Neural progenitor cell (in vitro differentiated cells): ENCODE measurements around the gene FITM2. TPM values are rescaled to one million over a fixed set of nuclear protein-coding genes. Genes with fewer than 3 reads are reported as not detected.

ENCODE experiments used
- DNase-seq: peaks from one replicate; pipeline ENCODE4 v3.0.0-alpha.2; 2016; ENCODE audit warnings: low spot score
- H2AFZ ChIP-seq: fragments of 200-600 bp; sonication (generic); replicated peaks from 2 replicates; pipeline ENCODE4 v1.6.1; 2016; ENCODE audit warnings: antibody characterized with exemption
- H3F3A ChIP-seq: fragments of 200-600 bp; sonication (generic); 2 replicates; pipeline ENCODE4 v1.6.1; 2016; ENCODE audit warnings: antibody characterized with exemption, low read depth
- H3K27ac ChIP-seq: fragments of 200-600 bp; sonication (generic); 2 replicates; pipeline ENCODE4 v1.5.1; 2016; ENCODE audit warnings: mild to moderate bottlenecking
- H3K27me3 ChIP-seq: fragments of 200-600 bp; sonication (generic); 2 replicates; pipeline ENCODE4 v1.6.1; 2016; ENCODE audit warnings: mild to moderate bottlenecking, moderate library complexity
- H3K36me3 ChIP-seq: fragments of 200-600 bp; sonication (generic); 2 replicates; pipeline ENCODE4 v1.5.1; 2016
- H3K4me1 ChIP-seq: fragments of 200-600 bp; sonication (generic); 2 replicates; pipeline ENCODE4 v1.6.1; 2016; ENCODE audit warnings: mixed run types
- H3K4me2 ChIP-seq: fragments of 200-600 bp; sonication (generic); 2 replicates; pipeline ENCODE4 v1.6.1; 2016
- H3K4me3 ChIP-seq: fragments of 200-600 bp; sonication (generic); 2 replicates; pipeline ENCODE4 v1.5.1; 2016
- H3K79me2 ChIP-seq: fragments of 200-600 bp; sonication (generic); 2 replicates; pipeline ENCODE4 v1.6.1; 2016; ENCODE audit warnings: low read depth
- H3K9ac ChIP-seq: fragments of 200-600 bp; sonication (generic); 2 replicates; pipeline ENCODE4 v1.6.1; 2016
- H3K9me3 ChIP-seq: fragments of 200-600 bp; sonication (generic); 2 replicates; pipeline ENCODE4 v1.5.1; 2016; ENCODE audit warnings: low read depth
- H4K20me1 ChIP-seq: fragments of 200-600 bp; sonication (generic); 2 replicates; pipeline ENCODE4 v1.6.1; 2016; ENCODE audit warnings: low read depth
- H3K27ac Mint-ChIP-seq: 3 replicates; pipeline ENCODE4 v1.8.0; 2021; ENCODE audit warnings: mixed read lengths
- H3K27me3 Mint-ChIP-seq: 2 replicates; pipeline ENCODE4 v1.8.0; 2022; ENCODE audit warnings: low read depth, mild to moderate bottlenecking, inconsistent platforms, moderate library complexity, mixed read lengths; ENCODE audit not compliant: insufficient read depth
- H3K36me3 Mint-ChIP-seq: 3 replicates; pipeline ENCODE4 v1.8.0; 2021; ENCODE audit warnings: mixed read lengths
- H3K4me1 Mint-ChIP-seq: 3 replicates; pipeline ENCODE4 v1.8.0; 2021; ENCODE audit warnings: mixed read lengths
- H3K4me3 Mint-ChIP-seq: 3 replicates; pipeline ENCODE4 v1.8.0; 2021; ENCODE audit warnings: mild to moderate bottlenecking, moderate library complexity, mixed read lengths
- H3K9me3 Mint-ChIP-seq: 3 replicates; pipeline ENCODE4 v1.8.0; 2020; ENCODE audit warnings: mixed read lengths
- CTCF ChIP-seq: fragments of 200-600 bp; sonication (generic); IDR thresholded peaks from 2 replicates; pipeline ENCODE4 v1.5.1; 2017; ENCODE audit warnings: antibody characterized with exemption, mild to moderate bottlenecking
- EZH2 ChIP-seq: fragments of 200-600 bp; sonication (generic); IDR thresholded peaks from 2 replicates; pipeline ENCODE4 v1.6.1; 2017; ENCODE audit warnings: antibody characterized with exemption, mild to moderate bottlenecking, moderate library complexity
- EZH2phosphoT487 ChIP-seq: fragments of 200-600 bp; sonication (generic); IDR thresholded peaks from 2 replicates; pipeline ENCODE4 v1.6.1; 2017; ENCODE audit warnings: antibody characterized with exemption
- total RNA-seq: library from RNA; depleted of rRNA; stranded (reverse); fragments of >200 nt; gene quantifications from 2 replicates; pipeline ENCODE4 v1.2.3, GENCODE V29; 2015; ENCODE audit warnings: low replicate concordance

The FITM2 gene
- total RNA-seq, 1 donor from 2014 or later, result 1.4 TPM

- no peaks in the 10 kb centered on the region for H3K79me2 ChIP-seq
- TF ChIP-seq EZH2, result no peak
- no peak for TF ChIP-seq CTCF
- TF ChIP-seq EZH2phosphoT487, result no peak
- H3K27me3 ChIP-seq, result no peaks in the 10 kb centered on the region
- peaks cover 3% of the 10 kb centered on the region for H3K9me3 Mint-ChIP-seq
- no peak overlapping the region for H3K4me2 ChIP-seq
- no peaks in the 10 kb centered on the region for H3K9me3 ChIP-seq
- H3K36me3 Mint-ChIP-seq, result peaks cover 2% of the 10 kb centered on the region
- peaks cover 5% of the 10 kb centered on the region for H3K27me3 Mint-ChIP-seq
- no peak overlapping the region for H3K4me3 ChIP-seq
- H3K4me1 ChIP-seq, result no peaks in the 10 kb centered on the region
- H3K27ac ChIP-seq, result no peak overlapping the region
- no peaks in the 10 kb centered on the region for H3F3A ChIP-seq
- H3K9ac ChIP-seq, result no peak overlapping the region
- H3K4me1 Mint-ChIP-seq, result peaks cover 3% of the 10 kb centered on the region
- H3K27ac Mint-ChIP-seq, result no peak overlapping the region
- H4K20me1 ChIP-seq, result no peaks in the 10 kb centered on the region
- no peak overlapping the region for H3K4me3 Mint-ChIP-seq
- H2AFZ ChIP-seq, result no peak overlapping the region
- no peak for DNase-seq
- H3K36me3 ChIP-seq, result no peaks in the 10 kb centered on the region
These were observed 19.2 kb downstream of the FITM2 start for GRCh38 chr20:44291754-44292153.

GRCh38 chr20:44288252-44288651 is 22.8 kb downstream of the FITM2 start:
- Histone ChIP-seq H4K20me1 (no peaks in the 10 kb centered on the region), H3K4me2 (no peak overlapping the region), H3K27ac (no peak overlapping the region), H3K27me3 (no peaks in the 10 kb centered on the region), H3F3A (no peaks in the 10 kb centered on the region), H3K9ac (no peak overlapping the region), H3K9me3 (no peaks in the 10 kb centered on the region), H3K79me2 (no peaks in the 10 kb centered on the region), H3K4me3 (no peak overlapping the region), H2AFZ (no peak overlapping the region), H3K36me3 (no peaks in the 10 kb centered on the region), H3K4me1 (no peaks in the 10 kb centered on the region)
- Mint-ChIP-seq H3K4me3 (no peak overlapping the region), H3K27ac (no peak overlapping the region), H3K4me1 (no peaks in the 10 kb centered on the region), H3K36me3 (peaks cover 2% of the 10 kb centered on the region), H3K27me3 (peaks cover 3% of the 10 kb centered on the region), H3K9me3 (peaks cover 3% of the 10 kb centered on the region)
- DNase-seq, result no peak
- TF ChIP-seq EZH2phosphoT487 (no peak), EZH2 (no peak), CTCF (no peak)

DNA sequence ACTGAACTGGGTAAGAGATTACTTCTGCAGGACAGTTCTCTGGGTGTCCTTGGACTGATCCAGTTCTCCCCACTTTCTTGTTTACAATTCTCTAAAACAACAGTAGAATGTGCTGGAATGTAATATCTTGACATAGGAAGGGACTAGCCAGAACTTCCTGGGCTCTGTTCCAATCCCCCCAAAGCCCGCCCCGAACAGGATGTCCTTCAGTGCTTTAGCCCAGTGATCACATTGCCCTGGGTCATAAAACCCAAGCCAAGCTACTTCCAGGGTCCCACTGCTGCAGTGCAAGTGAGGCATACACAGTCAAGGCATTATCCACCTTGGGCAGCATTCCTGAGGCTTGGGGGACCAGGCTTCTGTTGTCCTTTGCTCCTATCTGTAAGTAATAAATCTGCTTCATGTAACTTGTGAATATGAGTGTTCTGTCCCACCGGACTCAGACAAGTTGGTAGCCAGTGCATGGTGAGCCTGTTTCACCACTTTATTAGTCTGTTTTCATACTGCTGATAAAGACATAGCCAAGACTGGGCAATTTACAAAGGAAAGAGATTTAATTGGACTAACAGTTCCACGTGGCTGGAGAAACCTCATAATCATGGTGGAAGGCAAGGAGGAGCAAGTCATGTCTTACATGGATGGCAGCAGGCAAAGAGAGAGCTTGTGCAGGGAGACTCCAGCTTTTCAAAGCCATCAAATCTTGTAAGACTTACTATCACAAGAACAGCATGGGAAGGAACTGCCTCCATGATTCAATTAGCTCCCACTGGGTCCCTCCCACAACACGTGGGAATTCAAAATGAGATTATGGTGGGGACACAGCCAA is 23.5 kb downstream of the FITM2 start:
- no peaks in the 10 kb centered on the region for H3K4me1 Mint-ChIP-seq
- no peak overlapping the region for H3K4me2 ChIP-seq
- no peaks in the 10 kb centered on the region for H3K36me3 ChIP-seq
- no peaks in the 10 kb centered on the region for H3K27me3 ChIP-seq
- no peak overlapping the region for H3K27ac Mint-ChIP-seq
- no peak overlapping the region for H3K4me3 Mint-ChIP-seq
- H3K36me3 Mint-ChIP-seq, result peaks cover 2% of the 10 kb centered on the region
- no peak overlapping the region for H3K27ac ChIP-seq
- H3K9me3 ChIP-seq, result no peaks in the 10 kb centered on the region
- H3K9me3 Mint-ChIP-seq, result peaks cover 3% of the 10 kb centered on the region
- H3K9ac ChIP-seq, result no peak overlapping the region
- no peaks in the 10 kb centered on the region for H3K79me2 ChIP-seq
- H3K27me3 Mint-ChIP-seq, result peaks cover 3% of the 10 kb centered on the region
- no peak overlapping the region for H3K4me3 ChIP-seq
- no peak overlapping the region for H2AFZ ChIP-seq
- H3K4me1 ChIP-seq, result no peaks in the 10 kb centered on the region
- no peak for DNase-seq
- no peaks in the 10 kb centered on the region for H3F3A ChIP-seq
- TF ChIP-seq EZH2, result no peak
- TF ChIP-seq EZH2phosphoT487, result no peak
- no peak for TF ChIP-seq CTCF
- H4K20me1 ChIP-seq, result no peaks in the 10 kb centered on the region
